Calu3 (cell line): ENCODE data around the gene PES1. TPM values are rescaled to one million over a fixed set of nuclear protein-coding genes. Genes with fewer than 3 reads are reported as not detected.

Experiments used
- BruUV-seq: library from RNA; stranded (reverse); fragments of 400-500 nt; replicated peaks from 2 replicates; lab custom pipeline; 2021; lab: Mats Ljungman, UMichigan
- CTCF ChIA-PET: fragments of 300-600 bp; sonication (Branson Sonifier 250); formaldehyde crosslinking; loops from one replicate; lab custom pipeline; 2022; ENCODE audit warnings: antibody characterized with exemption; lab: Charles Lee
- DNase-seq: peaks from one replicate; pipeline ENCODE4 v3.0.0; 2022
- H3K27ac Mint-ChIP-seq: one replicate; pipeline ENCODE4 v1.8.0; 2022; ENCODE audit warnings: mixed read lengths; ENCODE audit not compliant: unreplicated experiment
- H3K27me3 Mint-ChIP-seq: one replicate; pipeline ENCODE4 v1.8.0; 2022; ENCODE audit warnings: mixed read lengths; ENCODE audit not compliant: unreplicated experiment
- H3K36me3 Mint-ChIP-seq: one replicate; pipeline ENCODE4 v1.8.0; 2022; ENCODE audit warnings: mild to moderate bottlenecking, moderate library complexity, mixed read lengths; ENCODE audit not compliant: insufficient read depth, unreplicated experiment
- H3K4me1 Mint-ChIP-seq: one replicate; pipeline ENCODE4 v1.8.0; 2022; ENCODE audit warnings: mild to moderate bottlenecking, low read depth, mixed read lengths; ENCODE audit not compliant: unreplicated experiment
- H3K4me3 Mint-ChIP-seq: one replicate; pipeline ENCODE4 v1.8.0; 2022; ENCODE audit warnings: mild to moderate bottlenecking, low read depth, moderate library complexity, mixed read lengths; ENCODE audit not compliant: unreplicated experiment
- H3K9me3 Mint-ChIP-seq: one replicate; pipeline ENCODE4 v1.8.0; 2022; ENCODE audit warnings: low read depth, mixed read lengths; ENCODE audit not compliant: unreplicated experiment
- intact Hi-C: fragments of 100-400 bp; cut with micrococcal nuclease; formaldehyde crosslinking; loops from one replicate; pipeline ENCODE4 v1.10.0; 2022; ENCODE audit not compliant: unreplicated experiment
- total RNA-seq: library from RNA; stranded (reverse); gene quantifications from 2 replicates; pipeline ENCODE4 v1.2.3, GENCODE V29; 2022
- TF ChIP-seq, protein P1 (sequence below): fragments of 200-600 bp; IDR thresholded peaks from one replicate; pipeline ENCODE4 v1.8.0; 2022; ENCODE audit warnings: antibody characterized with exemption; ENCODE audit not compliant: unreplicated experiment

The PES1 gene
- total RNA-seq, 1 experiment from 2014 or later: 98.9 TPM

GRCh38 chr22:30526656-30527055, 65.1 kb downstream of the PES1 start:
- no peak overlapping the region for H3K27ac Mint-ChIP-seq
- peaks cover 27% of the 10 kb centered on the region for H3K27me3 Mint-ChIP-seq
- no peaks in the 10 kb centered on the region for H3K9me3 Mint-ChIP-seq
- no TSS peak for BruUV-seq
- H3K36me3 Mint-ChIP-seq: peaks cover 3% of the 10 kb centered on the region
- intact Hi-C loops: no loop called here
- no peak overlapping the region for H3K4me3 Mint-ChIP-seq
- CTCF ChIA-PET: no interaction called here
- DNase-seq: no peak
- TF ChIP-seq, protein P1, sequence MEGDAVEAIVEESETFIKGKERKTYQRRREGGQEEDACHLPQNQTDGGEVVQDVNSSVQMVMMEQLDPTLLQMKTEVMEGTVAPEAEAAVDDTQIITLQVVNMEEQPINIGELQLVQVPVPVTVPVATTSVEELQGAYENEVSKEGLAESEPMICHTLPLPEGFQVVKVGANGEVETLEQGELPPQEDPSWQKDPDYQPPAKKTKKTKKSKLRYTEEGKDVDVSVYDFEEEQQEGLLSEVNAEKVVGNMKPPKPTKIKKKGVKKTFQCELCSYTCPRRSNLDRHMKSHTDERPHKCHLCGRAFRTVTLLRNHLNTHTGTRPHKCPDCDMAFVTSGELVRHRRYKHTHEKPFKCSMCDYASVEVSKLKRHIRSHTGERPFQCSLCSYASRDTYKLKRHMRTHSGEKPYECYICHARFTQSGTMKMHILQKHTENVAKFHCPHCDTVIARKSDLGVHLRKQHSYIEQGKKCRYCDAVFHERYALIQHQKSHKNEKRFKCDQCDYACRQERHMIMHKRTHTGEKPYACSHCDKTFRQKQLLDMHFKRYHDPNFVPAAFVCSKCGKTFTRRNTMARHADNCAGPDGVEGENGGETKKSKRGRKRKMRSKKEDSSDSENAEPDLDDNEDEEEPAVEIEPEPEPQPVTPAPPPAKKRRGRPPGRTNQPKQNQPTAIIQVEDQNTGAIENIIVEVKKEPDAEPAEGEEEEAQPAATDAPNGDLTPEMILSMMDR: no peak
- H3K4me1 Mint-ChIP-seq: no peaks in the 10 kb centered on the region

Other genes starting within 250 kb of the PES1 start
- gene SF3A1, start 235.0 kb downstream of the PES1 start, total RNA-seq: 181 and 197 TPM in 2 replicates
- gene CCDC157, start 234.9 kb downstream of the PES1 start, total RNA-seq: 5.0 and 5.5 TPM in 2 replicates
- gene RNF215, start 204.5 kb downstream of the PES1 start, total RNA-seq: 42.5 and 48.8 TPM in 2 replicates
- gene SEC14L2, start 194.9 kb downstream of the PES1 start, total RNA-seq: 32.1 and 39.1 TPM in 2 replicates
- 30.5 and 33.6 TPM in 2 replicates for gene MTFP1, start 166.1 kb downstream of the PES1 start, total RNA-seq
- not detected in 2 replicates for gene SEC14L3, start 119.9 kb downstream of the PES1 start, total RNA-seq
- 0.35 and 0.98 TPM in 2 replicates for gene SEC14L4, start 86.2 kb downstream of the PES1 start, total RNA-seq
- 0.26 and 0.47 TPM in 2 replicates for gene SEC14L6, start 45.2 kb downstream of the PES1 start, total RNA-seq
- 6.5 and 8.2 TPM in 2 replicates for gene GAL3ST1, start 17.2 kb downstream of the PES1 start, total RNA-seq
- 11.0 and 25.9 TPM in 2 replicates for gene TCN2, start 15.3 kb upstream of the PES1 start, total RNA-seq
- gene SLC35E4, start 43.9 kb upstream of the PES1 start, total RNA-seq: 3.2 and 4.0 TPM in 2 replicates
- 10.7 and 11.6 TPM in 2 replicates for gene DUSP18, start 76.0 kb upstream of the PES1 start, total RNA-seq
- gene OSBP2, start 103.0 kb upstream of the PES1 start, total RNA-seq: 5.2 and 7.9 TPM in 2 replicates